ENCODE data around the gene SPEM2. TPM values are rescaled to one million over a fixed set of nuclear protein-coding genes. Genes with fewer than 3 reads are reported as not detected.

Gene SPEM2
- total RNA-seq, 4 donors from 2014 or later = not detected

GRCh38 chr17:7423679-7424078 is 1.7 kb upstream of the SPEM2 start:
- H3K36me3 ChIP-seq = no peaks in the 10 kb centered on the region
- intact Hi-C loops (cut with DNase I) = no loop called here
- no peaks in the 10 kb centered on the region for H3K9me3 ChIP-seq
- no peak overlapping the region for H3K27ac ChIP-seq
- DNase-seq = no peak
- 63 to 71% methylated on average over 4 of the region's 4 CpGs for WGBS, 2 donors
- H3K4me1 ChIP-seq = no peaks in the 10 kb centered on the region
- no peak for TF ChIP-seq POLR2A (IDR thresholded peaks at IDR 0.05)
- TF ChIP-seq, protein P1, sequence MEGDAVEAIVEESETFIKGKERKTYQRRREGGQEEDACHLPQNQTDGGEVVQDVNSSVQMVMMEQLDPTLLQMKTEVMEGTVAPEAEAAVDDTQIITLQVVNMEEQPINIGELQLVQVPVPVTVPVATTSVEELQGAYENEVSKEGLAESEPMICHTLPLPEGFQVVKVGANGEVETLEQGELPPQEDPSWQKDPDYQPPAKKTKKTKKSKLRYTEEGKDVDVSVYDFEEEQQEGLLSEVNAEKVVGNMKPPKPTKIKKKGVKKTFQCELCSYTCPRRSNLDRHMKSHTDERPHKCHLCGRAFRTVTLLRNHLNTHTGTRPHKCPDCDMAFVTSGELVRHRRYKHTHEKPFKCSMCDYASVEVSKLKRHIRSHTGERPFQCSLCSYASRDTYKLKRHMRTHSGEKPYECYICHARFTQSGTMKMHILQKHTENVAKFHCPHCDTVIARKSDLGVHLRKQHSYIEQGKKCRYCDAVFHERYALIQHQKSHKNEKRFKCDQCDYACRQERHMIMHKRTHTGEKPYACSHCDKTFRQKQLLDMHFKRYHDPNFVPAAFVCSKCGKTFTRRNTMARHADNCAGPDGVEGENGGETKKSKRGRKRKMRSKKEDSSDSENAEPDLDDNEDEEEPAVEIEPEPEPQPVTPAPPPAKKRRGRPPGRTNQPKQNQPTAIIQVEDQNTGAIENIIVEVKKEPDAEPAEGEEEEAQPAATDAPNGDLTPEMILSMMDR (IDR thresholded peaks at IDR 0.05) = no peak
- no peak overlapping the region for H3K4me3 ChIP-seq
- no peaks in the 10 kb centered on the region for H3K27me3 ChIP-seq

DNA sequence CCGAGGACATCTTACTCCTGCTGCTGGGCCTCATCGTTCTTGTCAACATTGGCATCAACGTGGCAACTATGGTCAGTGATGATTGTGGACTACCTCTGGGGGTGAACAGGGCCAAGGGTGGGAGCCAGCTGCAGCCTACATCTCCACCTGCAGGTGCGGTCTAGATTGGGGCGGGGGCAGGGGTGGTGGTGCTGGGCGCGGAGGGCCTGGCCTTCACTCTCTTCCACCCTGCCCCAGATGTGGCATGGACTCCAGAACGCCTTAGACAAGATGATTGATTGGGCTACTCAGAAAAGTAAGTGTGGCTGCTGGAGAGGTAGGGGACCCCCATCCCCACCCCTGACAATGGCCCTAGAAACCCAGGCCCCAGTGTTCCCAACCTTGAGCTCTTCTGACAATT is 340 bp downstream of the SPEM2 start:
- no peak overlapping the region for H3K27ac ChIP-seq
- H3K27me3 ChIP-seq = no peaks in the 10 kb centered on the region
- no peak for DNase-seq
- H3K9me3 ChIP-seq = no peaks in the 10 kb centered on the region
- no peak for TF ChIP-seq POLR2A (IDR thresholded peaks at IDR 0.05)
- TF ChIP-seq, protein P1 (IDR thresholded peaks at IDR 0.05) = no peak
- no peak overlapping the region for H3K4me3 ChIP-seq
- intact Hi-C loops (cut with DNase I) = no loop called here
- 84 to 90% methylated on average over 4 to 5 of the region's 8 CpGs for WGBS, 2 donors
- no peaks in the 10 kb centered on the region for H3K36me3 ChIP-seq
- H3K4me1 ChIP-seq = no peaks in the 10 kb centered on the region

DNA sequence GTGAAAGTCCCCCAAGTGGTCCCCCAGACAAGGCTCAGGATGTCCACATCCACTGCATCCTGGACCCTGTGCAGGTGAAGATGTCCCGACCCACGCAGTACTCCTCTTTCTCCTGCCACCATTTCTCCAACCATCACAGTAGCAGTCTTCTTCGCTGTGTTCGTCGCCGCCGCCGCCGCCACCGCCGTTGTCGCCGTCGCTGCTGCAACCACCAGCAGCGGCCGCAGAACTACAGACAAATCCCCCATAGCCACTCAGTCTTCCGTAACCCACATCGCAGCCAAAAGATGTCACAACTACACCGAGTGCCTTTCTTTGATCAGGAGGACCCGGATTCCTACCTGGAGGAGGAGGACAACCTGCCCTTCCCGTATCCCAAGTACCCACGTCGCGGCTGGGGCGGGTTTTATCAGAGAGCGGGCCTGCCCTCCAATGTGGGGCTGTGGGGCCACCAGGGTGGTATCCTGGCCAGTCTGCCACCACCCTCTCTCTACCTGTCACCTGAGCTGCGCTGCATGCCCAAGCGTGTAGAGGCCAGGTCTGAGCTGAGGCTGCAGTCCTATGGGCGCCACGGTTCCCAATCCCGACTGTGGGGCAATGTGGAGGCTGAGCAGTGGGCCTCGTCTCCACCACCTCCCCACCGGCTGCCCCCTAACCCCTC is 917 bp downstream of the SPEM2 start:
- Histone ChIP-seq H3K4me1 (no peaks in the 10 kb centered on the region), H3K9me3 (no peaks in the 10 kb centered on the region), H3K4me3 (no peak overlapping the region), H3K27ac (no peak overlapping the region), H3K36me3 (no peaks in the 10 kb centered on the region), H3K27me3 (no peaks in the 10 kb centered on the region)
- WGBS, 2 donors = 94 to 95% methylated on average over 20 to 21 of the region's 33 CpGs
- intact Hi-C loops (cut with DNase I) = no loop called here
- TF ChIP-seq, protein P1 (IDR thresholded peaks at IDR 0.05) = no peak
- no peak for TF ChIP-seq POLR2A (IDR thresholded peaks at IDR 0.05)
- no peak for DNase-seq

DNA sequence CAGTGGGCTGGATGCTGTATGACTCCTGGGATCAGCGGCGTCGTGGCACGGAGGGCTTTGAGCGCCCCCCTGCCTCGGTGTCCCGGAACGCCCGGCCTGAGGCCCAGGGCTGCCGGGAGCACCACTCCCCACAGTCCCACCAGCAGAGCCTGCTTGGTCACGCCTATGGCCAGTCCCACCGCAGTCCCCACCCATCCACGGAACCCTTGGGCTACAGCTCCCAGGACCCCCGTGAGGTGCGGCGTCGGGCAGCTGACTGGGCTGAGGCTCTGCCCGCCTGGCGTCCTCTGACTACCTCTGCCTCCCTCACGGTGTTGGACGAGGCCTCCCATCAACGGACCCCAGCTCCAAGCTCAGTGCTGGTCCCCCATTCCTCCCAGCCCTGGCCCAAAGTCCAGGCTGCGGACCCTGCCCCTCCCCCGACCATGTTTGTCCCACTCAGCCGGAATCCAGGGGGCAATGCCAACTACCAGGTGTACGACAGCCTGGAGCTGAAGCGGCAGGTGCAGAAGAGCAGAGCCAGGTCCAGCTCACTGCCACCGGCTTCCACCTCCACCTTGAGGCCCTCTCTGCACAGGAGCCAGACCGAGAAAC is 1.6 kb downstream of the SPEM2 start:
- Histone ChIP-seq H3K4me3 (no peak overlapping the region), H3K4me1 (no peaks in the 10 kb centered on the region), H3K9me3 (no peaks in the 10 kb centered on the region), H3K27me3 (no peaks in the 10 kb centered on the region), H3K36me3 (no peaks in the 10 kb centered on the region), H3K27ac (no peak overlapping the region)
- intact Hi-C loops (cut with DNase I) = no loop called here
- WGBS, 2 donors = 73 to 81% methylated on average over 2 to 4 of the region's 29 CpGs
- no peak for TF ChIP-seq POLR2A (IDR thresholded peaks at IDR 0.05)
- TF ChIP-seq, protein P1 (IDR thresholded peaks at IDR 0.05) = no peak
- DNase-seq = no peak

- 88 to 93% methylated on average over 5 to 7 of the region's 7 CpGs for WGBS, 2 donors
- no peak for DNase-seq
- TF ChIP-seq, protein P1 (IDR thresholded peaks at IDR 0.05) = no peak
- no peak for TF ChIP-seq POLR2A (IDR thresholded peaks at IDR 0.05)
- Histone ChIP-seq H3K4me3 (no peak overlapping the region), H3K27ac (no peak overlapping the region), H3K27me3 (no peaks in the 10 kb centered on the region), H3K4me1 (no peaks in the 10 kb centered on the region), H3K36me3 (no peaks in the 10 kb centered on the region), H3K9me3 (no peaks in the 10 kb centered on the region)
- intact Hi-C loops (cut with DNase I) = no loop called here
These were observed 2.1 kb downstream of the SPEM2 start for GRCh38 chr17:7427549-7427948.
